GM12873 (cell line): ENCODE measurements around the gene GINS1.

Experiments used
- CTCF ChIP-seq: IDR thresholded peaks from 2 replicates; pipeline ENCODE4 v1.5.1; 2012; ENCODE audit warnings: low read depth, mild to moderate bottlenecking, moderate library complexity, low read length, control low read depth; ENCODE audit not compliant: insufficient read depth; ENCODE audit errors: missing control alignments

The GINS1 gene

GRCh38 chr20:25480797-25481196, 73.3 kb downstream of the GINS1 start:
- no peak for TF ChIP-seq CTCF

GRCh38 chr20:25481235-25481917, 73.9 kb downstream of the GINS1 start:
- TF ChIP-seq CTCF, result no peak

GRCh38 chr20:25481918-25482253, 74.4 kb downstream of the GINS1 start:
- no peak for TF ChIP-seq CTCF

GRCh38 chr20:25483431-25484132, 76.1 kb downstream of the GINS1 start:
- no peak for TF ChIP-seq CTCF

GRCh38 chr20:25484224-25484846, 76.9 kb downstream of the GINS1 start:
- TF ChIP-seq CTCF, result no peak

GRCh38 chr20:25484911-25485511, 77.5 kb downstream of the GINS1 start:
- TF ChIP-seq CTCF, result no peak

- no peak for TF ChIP-seq CTCF
Measured at GRCh38 chr20:25485872-25486271, 78.4 kb downstream of the GINS1 start.
